HUES64 (cell line): ENCODE data around the gene TMEM270.

Experiments
- H3K27ac ChIP-seq: 2 replicates; pipeline ENCODE4 v1.7.0; 2013; ENCODE audit warnings: low read depth, low read length, inconsistent platforms
- H3K27me3 ChIP-seq: 2 replicates; pipeline ENCODE4 v1.6.1; 2013; ENCODE audit warnings: mild to moderate bottlenecking, low read length; ENCODE audit not compliant: insufficient read depth
- H3K36me3 ChIP-seq: 2 replicates; pipeline ENCODE4 v1.6.1; 2013; ENCODE audit warnings: mild to moderate bottlenecking, low read length; ENCODE audit not compliant: insufficient read depth
- H3K4me1 ChIP-seq: 2 replicates; pipeline ENCODE4 v1.6.1; 2013; ENCODE audit warnings: mild to moderate bottlenecking, low read length, moderate library complexity; ENCODE audit not compliant: insufficient read depth
- H3K4me3 ChIP-seq: 2 replicates; pipeline ENCODE4 v1.5.1; 2013; ENCODE audit warnings: mild to moderate bottlenecking, low read length, moderate library complexity
- H3K9ac ChIP-seq: 2 replicates; pipeline ENCODE4 v1.6.1; 2013; ENCODE audit warnings: mild to moderate bottlenecking, low read depth, low read length
- H3K9me3 ChIP-seq: 2 replicates; pipeline ENCODE4 v1.6.1; 2013; ENCODE audit warnings: low read depth, low read length; ENCODE audit not compliant: insufficient read depth
- WGBS: fragments of 150-250, 120-280 bp; methylation state at CpG from one replicate; pipeline ENCODE4 v1.1.7; 2013; ENCODE audit warnings: missing lambda C conversion rate; 5-methylcytosine and 5-hydroxymethylcytosine counted together

TMEM270 gene

DNA sequence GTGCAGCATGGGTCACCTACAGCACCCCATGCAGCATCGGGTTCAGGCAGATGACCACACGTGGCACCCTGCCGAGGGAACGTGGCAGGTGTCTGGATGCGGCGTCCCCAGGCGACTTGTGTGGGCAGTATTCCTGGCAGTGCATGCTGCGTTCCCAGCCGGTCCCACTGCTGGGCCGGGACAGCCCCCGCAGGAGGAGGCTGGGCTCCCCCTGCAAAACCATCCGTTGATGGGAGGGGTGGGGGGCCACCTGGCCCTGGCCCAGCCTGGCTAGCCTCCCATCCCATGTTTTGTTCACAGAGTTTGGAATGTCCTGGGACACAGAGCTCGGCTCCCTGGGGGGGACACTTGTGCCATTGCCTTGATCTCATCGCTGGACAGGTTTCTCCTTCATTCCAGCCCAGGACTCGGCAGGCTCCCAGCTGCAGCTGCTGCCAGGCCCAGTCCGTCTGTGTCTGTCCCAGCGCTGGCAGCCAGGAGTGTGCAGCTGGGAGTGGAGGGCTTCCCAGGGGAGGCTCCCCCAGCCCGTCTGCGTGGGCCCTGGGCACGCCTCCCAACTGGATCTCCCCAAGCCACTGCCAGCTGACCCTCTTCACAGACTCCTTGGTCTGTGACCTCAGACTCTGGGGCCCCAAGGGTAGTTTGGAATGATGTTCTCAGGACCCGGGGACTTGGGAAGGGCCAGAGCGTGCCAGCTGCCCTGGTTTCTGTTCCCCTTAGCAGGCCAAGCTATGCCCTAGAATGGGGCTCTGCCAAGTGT lies 32.6 kb downstream of the TMEM270 start:
- H3K27me3 ChIP-seq: no peaks in the 10 kb centered on the region
- no peak overlapping the region for H3K9ac ChIP-seq
- 88% methylated on average over 22 of the region's 22 CpGs for WGBS
- no peaks in the 10 kb centered on the region for H3K4me1 ChIP-seq
- no peaks in the 10 kb centered on the region for H3K36me3 ChIP-seq
- no peak overlapping the region for H3K27ac ChIP-seq
- peaks cover 9% of the 10 kb centered on the region; the same call in 1 of the 2 replicates for H3K9me3 ChIP-seq
- H3K4me3 ChIP-seq: no peak overlapping the region

DNA sequence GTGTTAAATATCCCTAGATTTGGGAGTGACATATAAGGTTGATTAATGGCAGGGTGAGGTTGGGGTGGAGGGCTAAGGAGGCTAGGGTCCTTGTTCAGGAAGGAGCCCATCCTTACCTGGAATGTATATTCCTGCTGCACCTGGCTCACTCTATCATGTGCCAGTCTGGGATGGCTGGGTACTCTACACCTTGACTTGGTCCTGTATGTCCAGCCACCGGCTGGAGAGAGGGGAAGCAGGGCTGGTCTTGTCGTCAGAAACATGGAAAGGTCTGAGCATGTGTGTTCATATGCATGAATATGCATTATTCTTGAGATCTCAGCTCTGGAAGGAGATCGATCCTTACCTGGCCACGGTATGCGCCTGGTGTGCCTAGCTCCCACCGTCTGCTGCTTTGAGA lies 33.2 kb downstream of the TMEM270 start:
- Histone ChIP-seq H3K9ac (no peak overlapping the region), H3K27me3 (no peaks in the 10 kb centered on the region), H3K9me3 (peaks cover 9% of the 10 kb centered on the region; the same call in 1 of the 2 replicates), H3K4me1 (no peaks in the 10 kb centered on the region), H3K4me3 (no peak overlapping the region), H3K36me3 (no peaks in the 10 kb centered on the region), H3K27ac (no peak overlapping the region)
- whole genome bisulfite sequencing: 91% methylated on average over 6 of the region's 6 CpGs

DNA sequence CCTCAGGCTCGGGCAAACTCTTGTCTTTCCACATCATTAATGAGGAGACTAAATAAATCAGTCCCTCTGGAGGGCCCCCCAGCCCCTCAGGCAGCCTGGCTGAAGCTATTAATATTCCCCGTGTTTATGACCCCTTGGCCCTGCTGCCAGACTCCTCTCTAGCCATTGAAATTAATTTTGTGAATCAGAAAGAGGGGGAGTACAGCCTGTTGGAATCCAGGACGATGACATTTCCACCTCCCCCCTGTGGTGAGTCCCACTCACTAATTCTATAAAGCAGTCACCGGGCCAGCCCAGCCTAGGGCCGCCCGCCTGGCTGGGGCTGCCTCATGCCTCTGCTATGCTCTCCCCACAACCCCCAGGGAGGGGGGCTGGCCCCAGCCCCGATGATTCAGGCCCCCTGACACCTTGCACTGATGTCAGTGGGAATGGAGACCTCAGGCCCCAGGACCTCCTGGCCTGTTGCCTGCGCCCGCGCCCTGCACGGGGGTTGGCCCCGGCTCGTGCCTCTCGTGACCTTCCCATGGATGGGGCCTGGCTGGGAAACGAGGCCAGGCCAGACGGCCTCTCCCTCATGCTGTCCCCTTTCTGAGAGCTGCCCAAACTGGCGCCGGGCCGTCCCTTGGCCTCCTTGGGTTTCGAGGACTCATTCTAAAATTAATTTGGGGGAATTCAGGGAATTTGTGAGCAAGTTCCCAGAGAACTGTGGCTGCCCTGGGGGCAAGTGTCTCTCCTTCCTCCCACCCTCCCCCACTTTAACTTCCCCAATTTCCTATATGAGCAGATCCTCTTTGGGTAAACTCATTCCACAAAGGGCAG lies 34.0 kb downstream of the TMEM270 start:
- Histone ChIP-seq H3K4me3 (no peak overlapping the region), H3K4me1 (no peaks in the 10 kb centered on the region), H3K9ac (no peak overlapping the region), H3K27ac (no peak overlapping the region), H3K27me3 (no peaks in the 10 kb centered on the region), H3K9me3 (peaks cover 9% of the 10 kb centered on the region; the same call in 1 of the 2 replicates), H3K36me3 (no peaks in the 10 kb centered on the region)
- WGBS: 72% methylated on average over 20 of the region's 20 CpGs

DNA sequence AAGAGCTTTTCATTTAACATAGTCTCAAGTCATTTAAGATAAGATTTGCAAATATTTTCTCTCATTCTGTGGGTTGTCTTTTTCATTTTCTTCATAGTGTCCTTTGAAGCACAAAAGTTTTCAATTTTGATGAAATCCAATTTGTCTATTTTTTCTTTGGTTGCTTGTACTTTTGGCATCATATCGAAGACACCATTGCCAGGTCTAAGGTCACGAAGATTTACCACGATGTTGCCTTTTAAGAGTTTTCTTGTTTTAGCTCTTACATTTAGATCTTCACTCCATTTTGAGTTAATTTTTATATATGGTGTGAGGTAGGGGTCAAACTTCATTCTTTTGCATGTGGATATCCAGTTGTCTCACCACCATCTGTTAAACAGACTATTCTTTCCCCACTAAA lies 34.7 kb downstream of the TMEM270 start:
- Histone ChIP-seq H3K4me1 (no peaks in the 10 kb centered on the region), H3K4me3 (no peak overlapping the region), H3K36me3 (no peaks in the 10 kb centered on the region), H3K27ac (no peak overlapping the region), H3K9ac (no peak overlapping the region), H3K27me3 (no peaks in the 10 kb centered on the region), H3K9me3 (peaks cover 9% of the 10 kb centered on the region; the same call in 1 of the 2 replicates)
- 100% methylated on average over 3 of the region's 3 CpGs for WGBS

DNA sequence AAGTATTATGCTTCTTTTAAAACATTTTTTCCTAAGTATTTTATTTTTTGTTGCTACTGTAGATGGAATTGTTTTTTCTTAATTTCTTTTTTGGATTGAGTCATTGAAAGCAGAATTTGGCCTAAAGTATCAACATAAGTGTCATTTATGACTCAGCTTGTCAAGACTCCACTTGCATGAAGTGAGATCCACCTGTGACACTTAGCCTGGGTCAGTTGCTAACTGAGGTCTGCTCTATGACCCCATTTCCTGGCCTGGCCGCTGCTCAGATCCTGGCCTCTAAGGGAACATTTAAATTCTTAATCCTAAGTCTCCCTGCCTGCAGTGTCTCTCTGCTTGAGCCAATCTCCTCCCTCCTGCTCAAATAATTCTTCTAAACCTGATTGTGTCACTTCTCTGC lies 35.5 kb downstream of the TMEM270 start:
- Histone ChIP-seq H3K9me3 (peaks cover 9% of the 10 kb centered on the region; the same call in 1 of the 2 replicates), H3K36me3 (no peaks in the 10 kb centered on the region), H3K4me1 (no peaks in the 10 kb centered on the region), H3K9ac (no peak overlapping the region), H3K27ac (no peak overlapping the region), H3K27me3 (no peaks in the 10 kb centered on the region), H3K4me3 (no peak overlapping the region)
- WGBS: 84% methylated on average over 1 of the region's 1 CpG

DNA sequence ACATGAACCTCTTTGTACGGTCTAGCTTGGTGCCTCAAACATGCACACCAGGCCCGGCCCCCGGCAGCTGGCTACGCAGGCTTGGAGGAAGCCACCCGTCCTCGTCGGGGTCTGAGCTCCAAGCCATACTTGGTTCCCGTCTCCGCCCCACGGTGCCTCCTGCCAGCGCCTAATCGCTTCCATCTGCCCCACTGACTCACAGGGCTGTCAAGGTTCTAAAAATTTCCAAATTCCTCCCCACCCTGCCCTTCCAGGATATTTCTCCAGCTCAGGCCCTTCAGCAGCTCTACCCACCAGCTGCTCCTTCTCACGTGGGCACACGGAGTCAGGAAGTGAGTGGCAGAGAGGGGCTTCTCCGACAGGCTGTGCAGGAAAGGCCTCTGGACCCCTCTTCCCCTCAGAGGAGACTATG lies 38.8 kb downstream of the TMEM270 start:
- peaks cover 9% of the 10 kb centered on the region; the same call in 1 of the 2 replicates for H3K9me3 ChIP-seq
- H3K9ac ChIP-seq: no peak overlapping the region
- H3K27me3 ChIP-seq: no peaks in the 10 kb centered on the region
- H3K4me1 ChIP-seq: peaks cover 5% of the 10 kb centered on the region; the same call in 1 of the 2 replicates
- WGBS: 86% methylated on average over 15 of the region's 15 CpGs
- H3K4me3 ChIP-seq: no peak overlapping the region
- no peaks in the 10 kb centered on the region for H3K36me3 ChIP-seq
- no peak overlapping the region for H3K27ac ChIP-seq

DNA sequence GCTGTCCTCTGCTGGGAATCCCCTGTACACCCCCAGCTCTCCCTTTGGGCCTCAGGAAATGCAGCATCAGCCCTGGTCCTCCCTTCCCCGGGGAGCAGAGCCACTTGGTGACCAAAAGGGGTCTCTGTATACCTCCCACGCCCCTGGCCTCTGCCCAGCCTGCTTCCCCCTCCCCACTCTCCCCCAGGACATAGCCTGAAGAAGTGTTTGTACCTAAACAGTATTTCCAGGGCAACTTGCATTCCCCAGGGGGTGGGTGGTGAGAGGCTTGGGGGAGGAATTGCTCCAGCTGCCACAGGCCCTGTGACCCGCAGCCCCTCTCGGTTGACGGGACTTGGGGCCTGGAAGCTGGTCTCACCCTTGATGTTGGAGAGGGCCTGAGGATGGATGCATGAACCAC lies 39.3 kb downstream of the TMEM270 start:
- H3K9me3 ChIP-seq: peaks cover 9% of the 10 kb centered on the region; the same call in 1 of the 2 replicates
- no peak overlapping the region for H3K27ac ChIP-seq
- no peak overlapping the region for H3K9ac ChIP-seq
- peaks cover 5% of the 10 kb centered on the region; the same call in 1 of the 2 replicates for H3K4me1 ChIP-seq
- H3K36me3 ChIP-seq: no peaks in the 10 kb centered on the region
- 79% methylated on average over 5 of the region's 5 CpGs for WGBS
- H3K4me3 ChIP-seq: no peak overlapping the region
- H3K27me3 ChIP-seq: no peaks in the 10 kb centered on the region

DNA sequence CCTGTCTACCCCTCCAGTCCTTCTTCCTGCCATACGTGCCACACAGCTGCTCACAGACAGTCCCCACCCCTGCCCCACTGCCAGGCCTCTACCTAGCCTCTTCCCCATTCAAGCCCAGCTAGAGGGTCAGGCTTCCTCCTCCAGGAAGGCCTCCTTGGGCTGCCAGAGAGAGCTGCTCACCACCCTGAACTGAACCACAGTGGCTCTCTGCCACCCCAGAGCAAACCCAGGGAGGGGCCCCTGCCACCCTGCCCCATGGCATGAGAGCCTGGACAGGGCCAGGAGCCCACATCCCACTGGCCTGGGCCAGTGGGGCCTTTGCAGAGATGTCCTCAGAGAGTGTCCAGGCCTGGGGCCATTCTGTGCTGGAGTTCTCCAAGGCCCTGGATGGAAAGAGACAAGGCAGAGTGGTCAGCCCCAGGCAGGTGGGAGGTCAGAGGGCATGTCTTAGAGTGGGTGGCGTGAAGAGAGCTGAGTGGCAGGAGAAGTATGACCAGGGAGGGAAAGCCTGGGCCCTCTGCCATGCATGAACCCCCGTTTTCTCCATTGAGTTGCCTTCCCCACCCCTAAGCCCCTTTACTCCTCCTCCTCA lies 40.4 kb downstream of the TMEM270 start:
- Histone ChIP-seq H3K36me3 (no peaks in the 10 kb centered on the region), H3K27me3 (no peaks in the 10 kb centered on the region), H3K9me3 (no peaks in the 10 kb centered on the region), H3K4me3 (no peak overlapping the region), H3K9ac (no peak overlapping the region), H3K27ac (no peak overlapping the region), H3K4me1 (peaks cover 5% of the 10 kb centered on the region; the same call in 1 of the 2 replicates)
- WGBS: 72% methylated on average over 3 of the region's 3 CpGs

DNA sequence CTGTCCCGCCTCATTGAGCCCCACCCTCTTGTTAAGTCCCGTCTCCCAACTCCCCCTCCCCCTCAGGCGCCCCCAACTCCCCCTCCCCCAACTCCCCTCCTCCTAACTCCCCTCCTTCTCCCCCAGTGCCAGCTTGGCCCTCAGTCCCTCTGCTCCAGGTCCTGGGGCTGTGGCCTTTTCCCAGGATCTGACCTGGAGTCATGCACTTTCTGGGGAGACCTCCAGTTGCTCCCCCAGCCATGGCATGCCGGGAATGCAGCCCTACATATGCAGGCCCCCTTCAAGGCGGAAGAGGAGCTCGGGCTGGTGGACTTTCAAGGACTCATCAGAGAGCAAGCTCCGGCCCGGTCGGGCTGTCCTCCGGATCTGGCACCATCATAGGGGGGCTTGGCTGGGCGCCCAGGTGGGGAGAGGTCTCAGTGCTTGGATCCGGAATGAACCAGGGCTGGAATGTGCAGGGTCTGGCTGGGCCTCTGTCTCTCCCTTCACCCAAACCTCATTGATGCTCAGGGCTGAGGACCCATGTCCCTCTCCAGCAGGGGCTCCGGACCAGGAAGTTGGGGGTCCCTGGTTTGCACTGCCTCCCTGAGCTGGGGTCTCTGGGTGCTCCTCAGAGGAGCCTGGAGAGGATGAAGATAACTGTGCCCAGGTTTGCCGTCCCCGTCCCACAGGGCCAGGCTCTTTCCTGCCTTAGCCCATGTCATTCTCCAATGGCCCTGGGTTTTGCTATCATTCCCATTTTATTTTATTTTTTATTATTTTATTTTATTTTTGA lies 41.1 kb downstream of the TMEM270 start:
- Histone ChIP-seq H3K27me3 (no peaks in the 10 kb centered on the region), H3K4me1 (peaks cover 5% of the 10 kb centered on the region; the same call in 1 of the 2 replicates), H3K27ac (no peak overlapping the region), H3K4me3 (no peak overlapping the region), H3K36me3 (no peaks in the 10 kb centered on the region), H3K9ac (no peak overlapping the region), H3K9me3 (no peaks in the 10 kb centered on the region)
- 71% methylated on average over 15 of the region's 15 CpGs for WGBS

DNA sequence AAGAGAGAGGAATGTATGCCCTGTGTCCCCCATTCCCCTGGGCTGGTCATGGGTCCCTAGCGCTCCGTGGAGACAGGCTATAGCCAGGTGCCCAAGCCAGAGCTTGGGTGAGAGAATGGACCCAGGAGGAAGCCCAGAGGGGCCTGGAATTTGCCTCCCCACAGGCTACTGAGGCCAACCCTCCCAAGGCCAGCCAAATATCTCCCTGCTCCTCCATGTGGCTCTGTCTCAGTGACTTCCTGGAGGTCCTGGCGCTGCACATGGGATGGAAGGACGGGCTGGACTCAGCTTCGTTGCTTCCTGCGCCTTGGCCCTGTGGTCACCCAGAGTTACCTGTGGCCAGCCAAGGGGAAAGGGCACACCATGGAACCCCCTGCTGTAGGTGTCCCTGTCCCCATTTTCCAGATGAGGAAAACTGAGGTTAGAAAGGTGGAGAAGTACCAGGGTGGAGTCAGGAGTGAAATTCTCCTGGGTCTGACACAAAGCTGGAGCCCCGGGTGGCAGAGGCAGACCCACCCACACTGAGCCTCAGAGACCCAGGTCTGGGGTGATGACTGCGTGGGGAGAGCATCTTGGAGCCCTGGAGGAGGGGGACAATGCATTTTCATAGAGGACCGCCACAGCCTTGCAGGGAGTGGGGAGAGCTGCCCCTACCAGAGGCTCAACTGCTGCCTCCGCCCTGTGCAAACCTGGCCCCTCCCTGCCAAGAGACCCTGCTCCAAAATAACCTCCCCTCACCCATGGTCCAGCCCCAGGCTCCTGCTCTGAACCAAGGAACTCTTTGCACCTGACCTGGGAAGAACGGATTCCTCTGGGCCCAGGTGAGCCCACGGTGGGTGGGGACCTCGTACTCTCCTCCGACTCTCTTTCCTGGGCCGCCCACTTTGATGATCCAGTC lies 42.6 kb downstream of the TMEM270 start:
- H3K4me3 ChIP-seq: no peak overlapping the region
- WGBS: 92% methylated on average over 15 of the region's 15 CpGs

More for the DNA sequence above, 42.6 kb downstream of the TMEM270 start:
- Histone ChIP-seq H3K4me1 (peaks cover 5% of the 10 kb centered on the region; the same call in 1 of the 2 replicates), H3K9ac (no peak overlapping the region), H3K36me3 (no peaks in the 10 kb centered on the region), H3K27me3 (no peaks in the 10 kb centered on the region), H3K9me3 (no peaks in the 10 kb centered on the region), H3K27ac (no peak overlapping the region)
